ENCODE data around the gene ATG10. TPM values are rescaled to one million over a fixed set of nuclear protein-coding genes. Genes with fewer than 3 reads are reported as not detected.
"Not testable (repeated sequence)": the region's sequence is repeated elsewhere in the genome, so short reads cannot be mapped to it uniquely, and the experiment has no call there.

ATG10 gene
- total RNA-seq, 1 donor from 2014 or later, result 8.4 TPM

DNA sequence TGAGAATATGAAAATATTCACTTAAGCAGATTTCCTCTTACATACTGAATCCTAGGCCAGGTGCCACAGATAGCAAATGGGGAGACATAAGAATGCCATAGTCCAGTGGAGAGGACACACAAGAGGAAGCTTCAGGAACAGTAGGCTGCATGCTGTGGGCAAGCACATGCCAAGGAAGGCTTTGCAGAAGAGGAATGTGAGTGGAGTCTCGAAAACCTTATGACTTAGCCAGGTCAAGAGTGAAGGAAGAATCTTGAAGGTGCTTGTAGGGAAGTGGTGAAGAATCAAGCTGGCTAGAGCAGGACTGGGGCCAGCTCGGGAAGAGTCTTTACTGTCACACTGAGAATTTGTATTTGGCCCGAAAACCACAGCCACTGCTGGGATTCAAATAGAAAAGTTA, 285.9 kb downstream of the ATG10 start:
- Histone ChIP-seq H3K27me3 (ENCODE audit: control insufficient read depth in 3 of 3, insufficient read depth in 3 of 3, low read length in 3 of 3) (no peaks in the 10 kb centered on the region), H3K4me3 (ENCODE audit: low read length in 3 of 3) (no peak overlapping the region), H3K27ac (ENCODE audit: low read depth, low read length) (no peak overlapping the region), H3K4me1 (ENCODE audit: control insufficient read depth in 3 of 3, insufficient read depth in 3 of 3, low read length in 3 of 3) (no peaks in the 10 kb centered on the region), H3K9ac (ENCODE audit: low read depth in 1 of 3, low read length in 3 of 3) (no peak overlapping the region), H3K36me3 (ENCODE audit: control insufficient read depth in 3 of 3, insufficient read depth in 3 of 3, low read length in 3 of 3) (peaks cover 0 to 3% (median 0%) of the 10 kb centered on the region in 3 donors), H3K9me3 (ENCODE audit: control insufficient read depth in 3 of 3, low read length in 3 of 3) (no peaks in the 10 kb centered on the region)

GRCh38 chr5:82259172-82259800, 287.5 kb downstream of the ATG10 start:
- Histone ChIP-seq H3K9ac (ENCODE audit: low read depth in 1 of 3, low read length in 3 of 3) (no peak overlapping the region), H3K27me3 (ENCODE audit: control insufficient read depth in 3 of 3, insufficient read depth in 3 of 3, low read length in 3 of 3) (no peaks in the 10 kb centered on the region), H3K36me3 (ENCODE audit: control insufficient read depth in 3 of 3, insufficient read depth in 3 of 3, low read length in 3 of 3) (no peaks in the 10 kb centered on the region), H3K4me3 (ENCODE audit: low read length in 3 of 3) (no peak overlapping the region), H3K9me3 (ENCODE audit: control insufficient read depth in 3 of 3, low read length in 3 of 3) (no peaks in the 10 kb centered on the region), H3K4me1 (ENCODE audit: control insufficient read depth in 3 of 3, insufficient read depth in 3 of 3, low read length in 3 of 3) (no peaks in the 10 kb centered on the region), H3K27ac (ENCODE audit: low read depth, low read length) (no peak overlapping the region)

DNA sequence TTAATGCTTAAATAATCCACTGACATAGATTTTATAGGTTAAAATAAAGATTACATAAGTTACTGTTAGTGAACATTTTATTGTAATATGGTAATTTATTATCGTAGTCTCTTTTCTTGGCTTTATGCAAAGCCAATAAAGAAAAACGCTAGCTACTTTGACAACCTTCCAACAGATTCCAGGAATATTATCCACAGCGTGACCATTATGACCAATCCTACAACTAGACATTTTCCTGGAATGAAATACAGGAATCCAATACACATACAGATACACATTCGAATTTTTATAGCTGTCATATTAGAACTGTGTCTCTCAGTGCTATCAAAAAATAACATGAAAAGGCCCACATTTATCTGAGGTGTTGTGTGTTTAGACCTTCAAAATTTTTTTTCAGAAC, 293.2 kb downstream of the ATG10 start:
- H3K4me1 ChIP-seq (ENCODE audit: control insufficient read depth in 3 of 3, insufficient read depth in 3 of 3, low read length in 3 of 3), result no peaks in the 10 kb centered on the region
- H3K27me3 ChIP-seq (ENCODE audit: control insufficient read depth in 3 of 3, insufficient read depth in 3 of 3, low read length in 3 of 3), result no peaks in the 10 kb centered on the region
- H3K27ac ChIP-seq (ENCODE audit: low read depth, low read length), result no peak overlapping the region
- no peaks in the 10 kb centered on the region for H3K9me3 ChIP-seq (ENCODE audit: control insufficient read depth in 3 of 3, low read length in 3 of 3)
- no peaks in the 10 kb centered on the region for H3K36me3 ChIP-seq (ENCODE audit: control insufficient read depth in 3 of 3, insufficient read depth in 3 of 3, low read length in 3 of 3)
- H3K9ac ChIP-seq (ENCODE audit: low read depth in 1 of 3, low read length in 3 of 3), result no peak overlapping the region
- H3K4me3 ChIP-seq (ENCODE audit: low read length in 3 of 3), result no peak overlapping the region

DNA sequence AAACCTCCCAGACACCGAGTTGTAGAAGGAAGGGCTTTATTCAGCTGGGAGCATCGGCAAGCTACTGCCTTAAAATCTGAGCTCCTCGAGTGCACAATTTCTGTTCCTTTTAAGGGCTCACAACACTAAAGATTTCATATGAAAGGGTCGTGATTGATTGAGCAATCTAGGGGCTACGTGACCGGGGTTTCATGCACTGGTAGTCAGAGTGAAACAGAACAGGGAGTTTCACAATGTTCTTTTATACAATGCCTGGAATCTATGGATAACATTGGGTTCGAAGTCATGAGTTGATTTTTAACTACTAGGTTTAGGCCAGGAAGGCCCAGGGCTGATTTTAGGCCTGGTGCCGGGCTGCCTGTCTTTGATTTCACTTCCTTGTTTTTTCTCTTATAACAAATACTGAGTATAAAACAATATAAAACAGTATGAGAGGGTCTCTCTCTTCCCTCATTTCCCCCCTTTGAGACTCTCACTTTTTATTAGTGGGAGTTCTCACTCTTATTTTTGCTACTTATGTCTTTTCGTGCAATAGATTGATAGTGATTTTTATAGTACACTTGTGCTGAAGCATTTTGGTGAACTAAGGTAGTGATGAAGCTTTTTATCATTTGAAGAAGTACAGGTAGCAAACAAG, 295.6 kb downstream of the ATG10 start:
- not testable (repeated sequence) for H3K9ac ChIP-seq (ENCODE audit: low read depth in 1 of 3, low read length in 3 of 3); H3K4me1 ChIP-seq (ENCODE audit: control insufficient read depth in 3 of 3, insufficient read depth in 3 of 3, low read length in 3 of 3); H3K36me3 ChIP-seq (ENCODE audit: control insufficient read depth in 3 of 3, insufficient read depth in 3 of 3, low read length in 3 of 3); H3K9me3 ChIP-seq (ENCODE audit: control insufficient read depth in 3 of 3, low read length in 3 of 3); H3K27ac ChIP-seq (ENCODE audit: low read depth, low read length); H3K27me3 ChIP-seq (ENCODE audit: control insufficient read depth in 3 of 3, insufficient read depth in 3 of 3, low read length in 3 of 3); H3K4me3 ChIP-seq (ENCODE audit: low read length in 3 of 3)

DNA sequence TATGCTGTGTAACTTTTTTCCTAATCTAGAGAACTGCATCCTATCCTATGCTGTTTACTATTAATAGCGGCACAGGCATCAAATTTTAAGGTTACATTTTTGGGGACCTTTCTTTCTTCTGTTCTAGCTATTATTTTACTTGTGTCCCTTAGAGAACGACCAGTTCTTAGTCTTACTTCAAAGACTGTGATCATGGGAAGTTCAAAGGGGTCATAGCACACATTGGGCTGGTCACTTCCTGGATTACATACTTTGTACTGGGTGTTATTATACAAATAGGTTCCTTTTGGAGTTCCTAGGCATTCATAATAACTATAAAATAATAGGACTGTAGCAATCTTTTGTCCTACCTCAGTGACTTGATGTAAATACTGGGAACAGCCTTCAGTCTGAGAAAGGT, 297.5 kb downstream of the ATG10 start:
- not testable (repeated sequence) for H3K36me3 ChIP-seq (ENCODE audit: control insufficient read depth in 3 of 3, insufficient read depth in 3 of 3, low read length in 3 of 3); H3K27ac ChIP-seq (ENCODE audit: low read depth, low read length); H3K4me1 ChIP-seq (ENCODE audit: control insufficient read depth in 3 of 3, insufficient read depth in 3 of 3, low read length in 3 of 3); H3K9ac ChIP-seq (ENCODE audit: low read depth in 1 of 3, low read length in 3 of 3); H3K4me3 ChIP-seq (ENCODE audit: low read length in 3 of 3); H3K27me3 ChIP-seq (ENCODE audit: control insufficient read depth in 3 of 3, insufficient read depth in 3 of 3, low read length in 3 of 3); H3K9me3 ChIP-seq (ENCODE audit: control insufficient read depth in 3 of 3, low read length in 3 of 3)

GRCh38 chr5:82272571-82273356, 300.9 kb downstream of the ATG10 start:
- peaks cover 17 to 29% (median 26%) of the 10 kb centered on the region in 3 donors for H3K36me3 ChIP-seq (ENCODE audit: control insufficient read depth in 3 of 3, insufficient read depth in 3 of 3, low read length in 3 of 3)
- H3K27me3 ChIP-seq (ENCODE audit: control insufficient read depth in 3 of 3, insufficient read depth in 3 of 3, low read length in 3 of 3); H3K9me3 ChIP-seq (ENCODE audit: control insufficient read depth in 3 of 3, low read length in 3 of 3); H3K27ac ChIP-seq (ENCODE audit: low read depth, low read length): not testable (repeated sequence)
- peak overlapping the region in 1 of 3 donors; percentile 22 for H3K4me3 ChIP-seq (ENCODE audit: low read length in 3 of 3)
- peaks cover 10 to 11% (median 11%) of the 10 kb centered on the region in 3 donors for H3K4me1 ChIP-seq (ENCODE audit: control insufficient read depth in 3 of 3, insufficient read depth in 3 of 3, low read length in 3 of 3)
- peak overlapping the region in 2 of 3 donors; percentile 57 for H3K9ac ChIP-seq (ENCODE audit: low read depth in 1 of 3, low read length in 3 of 3)

DNA sequence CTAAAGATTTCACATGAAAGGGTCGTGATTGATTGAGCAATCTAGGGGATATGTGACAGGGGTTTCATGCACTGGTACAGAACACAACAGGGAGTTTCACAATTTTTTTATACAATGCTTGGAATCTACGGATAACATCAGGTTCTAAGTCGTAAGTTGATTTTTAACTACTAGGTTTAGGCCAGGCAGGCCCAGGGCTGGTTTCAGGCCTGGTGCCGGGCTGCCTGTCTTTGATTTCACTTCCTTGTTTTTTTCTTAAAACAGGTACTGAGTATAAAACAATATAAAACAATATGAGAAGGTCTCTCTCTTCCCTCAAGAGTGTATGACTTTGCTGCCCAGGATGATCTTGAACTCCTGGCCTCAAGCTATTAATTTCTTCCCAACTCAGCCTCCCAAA, 301.6 kb downstream of the ATG10 start:
- not testable (repeated sequence) for H3K27ac ChIP-seq (ENCODE audit: low read depth, low read length); H3K27me3 ChIP-seq (ENCODE audit: control insufficient read depth in 3 of 3, insufficient read depth in 3 of 3, low read length in 3 of 3); H3K9me3 ChIP-seq (ENCODE audit: control insufficient read depth in 3 of 3, low read length in 3 of 3); H3K4me3 ChIP-seq (ENCODE audit: low read length in 3 of 3)
- H3K36me3 ChIP-seq (ENCODE audit: control insufficient read depth in 3 of 3, insufficient read depth in 3 of 3, low read length in 3 of 3), result peaks cover 17 to 29% (median 26%) of the 10 kb centered on the region in 3 donors
- peaks cover 10 to 11% (median 11%) of the 10 kb centered on the region in 3 donors for H3K4me1 ChIP-seq (ENCODE audit: control insufficient read depth in 3 of 3, insufficient read depth in 3 of 3, low read length in 3 of 3)
- H3K9ac ChIP-seq (ENCODE audit: low read depth in 1 of 3, low read length in 3 of 3), result peak overlapping the region in 2 of 3 donors; percentile 57

- Histone ChIP-seq H3K36me3 (ENCODE audit: control insufficient read depth in 3 of 3, insufficient read depth in 3 of 3, low read length in 3 of 3) (peaks cover 17 to 29% (median 26%) of the 10 kb centered on the region in 3 donors), H3K4me1 (ENCODE audit: control insufficient read depth in 3 of 3, insufficient read depth in 3 of 3, low read length in 3 of 3) (peaks cover 11 to 19% (median 13%) of the 10 kb centered on the region in 3 donors), H3K27me3 (ENCODE audit: control insufficient read depth in 3 of 3, insufficient read depth in 3 of 3, low read length in 3 of 3) (no peaks in the 10 kb centered on the region), H3K9me3 (ENCODE audit: control insufficient read depth in 3 of 3, low read length in 3 of 3) (no peaks in the 10 kb centered on the region), H3K4me3 (ENCODE audit: low read length in 3 of 3) (no peak overlapping the region), H3K9ac (ENCODE audit: low read depth in 1 of 3, low read length in 3 of 3) (no peak overlapping the region), H3K27ac (ENCODE audit: low read depth, low read length) (no peak overlapping the region)
These were observed 302.8 kb downstream of the ATG10 start for GRCh38 chr5:82274343-82275211.

DNA sequence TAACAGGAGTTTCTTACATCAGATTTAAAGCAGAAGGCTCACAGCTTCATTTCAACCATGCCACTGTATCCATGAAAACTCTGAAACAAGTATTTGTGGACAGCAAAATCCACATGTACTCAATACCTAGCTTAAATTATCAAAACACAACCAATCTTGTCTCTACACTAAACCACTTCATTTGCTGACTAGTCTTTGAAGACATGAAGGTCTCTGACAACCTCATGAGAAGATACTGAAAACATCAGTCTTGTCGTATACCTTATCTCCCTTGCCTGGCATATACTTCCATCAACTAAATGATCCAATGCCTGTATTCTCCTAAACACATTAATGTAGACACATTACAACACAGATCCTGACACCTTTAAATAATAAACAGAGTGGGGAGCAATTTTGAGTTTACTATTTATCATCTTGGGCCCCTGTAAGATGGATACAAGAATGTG, 303.4 kb downstream of the ATG10 start:
- Histone ChIP-seq H3K4me1 (ENCODE audit: control insufficient read depth in 3 of 3, insufficient read depth in 3 of 3, low read length in 3 of 3) (peaks cover 11 to 19% (median 17%) of the 10 kb centered on the region in 3 donors), H3K27me3 (ENCODE audit: control insufficient read depth in 3 of 3, insufficient read depth in 3 of 3, low read length in 3 of 3) (no peaks in the 10 kb centered on the region), H3K9ac (ENCODE audit: low read depth in 1 of 3, low read length in 3 of 3) (no peak overlapping the region), H3K9me3 (ENCODE audit: control insufficient read depth in 3 of 3, low read length in 3 of 3) (no peaks in the 10 kb centered on the region), H3K36me3 (ENCODE audit: control insufficient read depth in 3 of 3, insufficient read depth in 3 of 3, low read length in 3 of 3) (peaks cover 17 to 29% (median 26%) of the 10 kb centered on the region in 3 donors), H3K4me3 (ENCODE audit: low read length in 3 of 3) (no peak overlapping the region), H3K27ac (ENCODE audit: low read depth, low read length) (no peak overlapping the region)
